B cell (primary cell): ENCODE measurements around the gene MAD1L1. TPM values are rescaled to one million over a fixed set of nuclear protein-coding genes. Genes with fewer than 3 reads are reported as not detected.

Source experiments
- ATAC-seq: fragments of 200-7000 bp; cut with Tn5 transposase; one replicate; pipeline ENCODE4 v1.10.0; 2021; ENCODE audit warnings: low read depth, mild to moderate bottlenecking, moderate number of reproducible peaks, moderate library complexity
- CTCF ChIA-PET: fragments of 350-600 bp; sonication (Branson Sonifier 250); formaldehyde crosslinking; loops from one replicate; lab custom pipeline; 2021; ENCODE audit warnings: antibody characterized with exemption, inconsistent platforms; lab: Charles Lee
- POLR2A ChIA-PET: fragments of 350-600 bp; sonication (Branson Sonifier 250); formaldehyde crosslinking; loops from one replicate; lab custom pipeline; 2021; ENCODE audit warnings: antibody characterized with exemption; lab: Charles Lee
- DNase-seq: peaks from one replicate; pipeline ENCODE4 v3.0.0; 2013
- H2AFZ ChIP-seq: 2 replicates; pipeline ENCODE4 v1.6.1; 2012; ENCODE audit warnings: mild to moderate bottlenecking, low read depth, low read length; ENCODE audit not compliant: insufficient read depth, poor library complexity, severe bottlenecking
- H3K27ac ChIP-seq, 2 donors: 1 replicate in 1 of 2; 2 replicates in 1 of 2; pipeline ENCODE4 v1.5.1; 2012 to 2013; ENCODE audit warnings: low read length in 2 of 2, mild to moderate bottlenecking in 2 of 2, moderate library complexity in 1 of 2
- H3K27me3 ChIP-seq, 4 experiments: fragments of 200-600 bp in 1 of 4; sonication (generic) in 1 of 4; replicated peaks in 1 of 4; 1 replicate in 2 of 4; 2 replicates in 2 of 4; pipeline versions ENCODE4 v1.6.1 to v1.7.0; 2013 to 2016; ENCODE audit warnings: low read length in 3 of 4, mild to moderate bottlenecking in 2 of 4, mixed read lengths in 1 of 4, moderate library complexity in 1 of 4; ENCODE audit not compliant: insufficient read depth in 4 of 4, control insufficient read depth in 3 of 4; ENCODE audit errors: control extremely low read depth in 1 of 4
- H3K36me3 ChIP-seq, 2 experiments: replicated peaks in 1 of 2; 1 replicate in 1 of 2; 2 replicates in 1 of 2; pipeline versions ENCODE4 v1.6.1 to v1.7.1; 2013; ENCODE audit warnings: low read length in 1 of 2; ENCODE audit not compliant: insufficient read depth in 2 of 2, control insufficient read depth in 1 of 2; ENCODE audit errors: control extremely low read depth in 1 of 2, extremely low read depth in 1 of 2
- H3K4me1 ChIP-seq, 2 donors: fragments of 200-600 bp in 1 of 2; sonication (generic) in 1 of 2; 1 replicate in 1 of 2; 2 replicates in 1 of 2; pipeline versions ENCODE4 v1.5.1 to v1.6.1; 2013 to 2017; ENCODE audit warnings: low read length in 2 of 2; ENCODE audit not compliant: control insufficient read depth in 2 of 2, insufficient read depth in 2 of 2
- H3K4me2 ChIP-seq: replicated peaks from 2 replicates; pipeline ENCODE3; 2012; ENCODE audit warnings: mild to moderate bottlenecking, low read depth, low read length; ENCODE audit not compliant: poor library complexity, severe bottlenecking
- H3K4me3 ChIP-seq, 5 experiments: fragments of 200-600 bp in 1 of 5; sonication (generic) in 1 of 5; 1 replicate in 3 of 5; 2 replicates in 2 of 5; pipeline versions ENCODE4 v1.5.1 to v1.7.0; 2011 to 2016; ENCODE audit warnings: low read length in 4 of 5, mild to moderate bottlenecking in 4 of 5, low read depth in 2 of 5, control low read depth in 1 of 5, moderate library complexity in 1 of 5; ENCODE audit not compliant: insufficient read depth in 1 of 5; ENCODE audit errors: control extremely low read depth in 1 of 5, extremely low read depth in 1 of 5
- H3K79me2 ChIP-seq: fragments of 200-600 bp; sonication (generic); one replicate; pipeline ENCODE4 v1.6.0; 2016; ENCODE audit warnings: low read length; ENCODE audit not compliant: control insufficient read depth, insufficient read depth
- H3K9ac ChIP-seq: fragments of 200-600 bp; sonication (generic); 2 replicates; pipeline ENCODE4 v1.6.1; 2017; ENCODE audit warnings: mild to moderate bottlenecking, low read length, moderate library complexity
- H3K9me3 ChIP-seq, 3 donors: one replicate each; pipeline versions ENCODE4 v1.6.1 to v1.7.1; 2013; ENCODE audit warnings: low read length in 2 of 3; ENCODE audit not compliant: control insufficient read depth in 2 of 3, insufficient read depth in 1 of 3; ENCODE audit errors: control extremely low read depth in 1 of 3
- H4K20me1 ChIP-seq: 2 replicates; pipeline ENCODE4 v1.6.0; 2012; ENCODE audit warnings: mild to moderate bottlenecking, low read length; ENCODE audit not compliant: insufficient read depth, control insufficient read depth, poor library complexity, severe bottlenecking
- H3K27ac Mint-ChIP-seq: one replicate; pipeline ENCODE4 v1.8.0; 2021; ENCODE audit warnings: mixed read lengths
- H3K27me3 Mint-ChIP-seq: one replicate; pipeline ENCODE4 v1.8.0; 2021; ENCODE audit warnings: mixed read lengths
- H3K4me1 Mint-ChIP-seq: one replicate; pipeline ENCODE4 v1.8.0; 2021; ENCODE audit warnings: mixed read lengths
- H3K4me3 Mint-ChIP-seq: one replicate; pipeline ENCODE4 v1.8.0; 2021; ENCODE audit warnings: mixed read lengths
- H3K9me3 Mint-ChIP-seq: one replicate; pipeline ENCODE4 v1.8.0; 2022; ENCODE audit warnings: mixed read lengths; ENCODE audit not compliant: insufficient read depth
- EZH2 ChIP-seq: IDR thresholded peaks from 2 replicates; pipeline ENCODE4 v1.6.1; 2012; ENCODE audit warnings: borderline replicate concordance, low read depth, mild to moderate bottlenecking, moderate library complexity, low read length; ENCODE audit not compliant: insufficient read depth, poor library complexity, severe bottlenecking
- WGBS: methylation state at CpG from one replicate; pipeline ENCODE4 v1.1.5; 2013; ENCODE audit warnings: missing lambda C conversion rate; ENCODE audit not compliant: insufficient coverage; 5-methylcytosine and 5-hydroxymethylcytosine counted together
- intact Hi-C: fragments of 100-400 bp; cut with micrococcal nuclease; formaldehyde crosslinking; loops from one replicate; pipeline ENCODE4 v1.10.0; 2022
- polyA plus RNA-seq: library from polyadenylated mRNA; depleted of rRNA; stranded (reverse); fragments of >200 nt; gene quantifications from 2 replicates; pipeline ENCODE4 v1.2.3, GENCODE V29; 2012
- total RNA-seq, 2 donors: library from RNA; stranded (reverse); fragments of 120-200 nt in 1 of 2; gene quantifications; 1 replicate in 1 of 2; 2 replicates in 1 of 2; pipeline versions ENCODE4 v1.2.3 to v1.2.4, GENCODE V29; 2013 to 2022
- TF ChIP-seq, protein P1 (sequence below): fragments of 200-600 bp; IDR thresholded peaks from one replicate; pipeline ENCODE4 v1.8.0; 2022; ENCODE audit warnings: antibody characterized with exemption, mild to moderate bottlenecking

Gene MAD1L1
- total and polyA plus RNA-seq, 2 donors (not counting 1 experiment from before 2014, with no cell fraction given): 86.7 to 110 TPM

GRCh38 chr7:2123916-2124315 lies 108.8 kb downstream of the MAD1L1 start:
- H3K4me3 ChIP-seq: no peak overlapping the region
- H3K27ac Mint-ChIP-seq: no peak overlapping the region
- peaks cover 0 to 5% of the 10 kb centered on the region in 2 experiments for H3K36me3 ChIP-seq
- intact Hi-C loops: no loop called here
- no peak for DNase-seq
- no peaks in the 10 kb centered on the region for H3K9me3 Mint-ChIP-seq
- H3K4me1 ChIP-seq: peaks cover 6 to 7% of the 10 kb centered on the region in 2 donors
- TF ChIP-seq EZH2: no peak
- TF ChIP-seq, protein P1, sequence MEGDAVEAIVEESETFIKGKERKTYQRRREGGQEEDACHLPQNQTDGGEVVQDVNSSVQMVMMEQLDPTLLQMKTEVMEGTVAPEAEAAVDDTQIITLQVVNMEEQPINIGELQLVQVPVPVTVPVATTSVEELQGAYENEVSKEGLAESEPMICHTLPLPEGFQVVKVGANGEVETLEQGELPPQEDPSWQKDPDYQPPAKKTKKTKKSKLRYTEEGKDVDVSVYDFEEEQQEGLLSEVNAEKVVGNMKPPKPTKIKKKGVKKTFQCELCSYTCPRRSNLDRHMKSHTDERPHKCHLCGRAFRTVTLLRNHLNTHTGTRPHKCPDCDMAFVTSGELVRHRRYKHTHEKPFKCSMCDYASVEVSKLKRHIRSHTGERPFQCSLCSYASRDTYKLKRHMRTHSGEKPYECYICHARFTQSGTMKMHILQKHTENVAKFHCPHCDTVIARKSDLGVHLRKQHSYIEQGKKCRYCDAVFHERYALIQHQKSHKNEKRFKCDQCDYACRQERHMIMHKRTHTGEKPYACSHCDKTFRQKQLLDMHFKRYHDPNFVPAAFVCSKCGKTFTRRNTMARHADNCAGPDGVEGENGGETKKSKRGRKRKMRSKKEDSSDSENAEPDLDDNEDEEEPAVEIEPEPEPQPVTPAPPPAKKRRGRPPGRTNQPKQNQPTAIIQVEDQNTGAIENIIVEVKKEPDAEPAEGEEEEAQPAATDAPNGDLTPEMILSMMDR: no peak
- H2AFZ ChIP-seq: no peak overlapping the region
- H4K20me1 ChIP-seq: no peaks in the 10 kb centered on the region
- no peaks in the 10 kb centered on the region for H3K9me3 ChIP-seq
- no peak overlapping the region for H3K9ac ChIP-seq
- no peaks in the 10 kb centered on the region for H3K27me3 Mint-ChIP-seq
- no peak overlapping the region for H3K4me3 Mint-ChIP-seq
- peaks cover 8% of the 10 kb centered on the region for H3K4me1 Mint-ChIP-seq
- ATAC-seq: no peak
- no peaks in the 10 kb centered on the region for H3K79me2 ChIP-seq
- 95% methylated on average over 14 of the region's 14 CpGs for WGBS
- CTCF ChIA-PET: no interaction called here
- no peaks in the 10 kb centered on the region for H3K27me3 ChIP-seq
- H3K4me2 ChIP-seq: no peak overlapping the region
- POLR2A ChIA-PET: no interaction called here
- H3K27ac ChIP-seq: no peak overlapping the region

GRCh38 chr7:2123360-2123759 lies 109.4 kb downstream of the MAD1L1 start:
- ATAC-seq: no peak
- Histone ChIP-seq H3K9me3 (no peaks in the 10 kb centered on the region), H3K79me2 (no peaks in the 10 kb centered on the region), H3K27ac (no peak overlapping the region), H3K27me3 (no peaks in the 10 kb centered on the region), H4K20me1 (no peaks in the 10 kb centered on the region), H3K4me2 (no peak overlapping the region), H3K9ac (no peak overlapping the region), H3K4me3 (no peak overlapping the region), H3K4me1 (peaks cover 6 to 7% of the 10 kb centered on the region in 2 donors), H2AFZ (no peak overlapping the region), H3K36me3 (peaks cover 0 to 5% of the 10 kb centered on the region in 2 experiments)
- Mint-ChIP-seq H3K4me3 (no peak overlapping the region), H3K27ac (no peak overlapping the region), H3K27me3 (no peaks in the 10 kb centered on the region), H3K9me3 (no peaks in the 10 kb centered on the region), H3K4me1 (peaks cover 8% of the 10 kb centered on the region)
- no peak for DNase-seq
- intact Hi-C loops: no loop called here
- ChIA-PET CTCF (no interaction called here), POLR2A (no interaction called here)
- WGBS: 93% methylated on average over 25 of the region's 25 CpGs
- TF ChIP-seq EZH2: no peak
- TF ChIP-seq, protein P1: no peak
